Left ventricle myocardium inferior (tissue), 1 donor: Measurements from ENCODE around the gene P2RX7. TPM values are rescaled to one million over a fixed set of nuclear protein-coding genes. Genes with fewer than 3 reads are reported as not detected.

Experiments used
- DNase-seq: peaks from one replicate; pipeline ENCODE4 v3.0.0-alpha.2; 2020
- H3K27ac ChIP-seq: fragments of 200-600 bp; replicated peaks from 2 replicates; pipeline ENCODE4 v1.8.0; 2021
- H3K27me3 ChIP-seq: fragments of 200-600 bp; 2 replicates; pipeline ENCODE4 v1.8.0; 2021; ENCODE audit warnings: low read depth
- H3K36me3 ChIP-seq: fragments of 200-600 bp; 2 replicates; pipeline ENCODE4 v1.8.0; 2021
- H3K4me1 ChIP-seq: fragments of 200-600 bp; 2 replicates; pipeline ENCODE4 v1.8.0; 2021
- H3K4me3 ChIP-seq: fragments of 200-600 bp; 2 replicates; pipeline ENCODE4 v1.8.0; 2021; ENCODE audit warnings: mild to moderate bottlenecking, moderate library complexity
- H3K9me3 ChIP-seq: fragments of 200-600 bp; replicated peaks from 2 replicates; pipeline ENCODE4 v1.8.0; 2021
- CTCF ChIP-seq: fragments of 200-600 bp; IDR thresholded peaks from 2 replicates; pipeline ENCODE4 v1.8.0; 2021; ENCODE audit warnings: antibody characterized with exemption, mild to moderate bottlenecking, borderline replicate concordance
- intact Hi-C: fragments of 100-400 bp; cut with micrococcal nuclease; formaldehyde crosslinking; loops from one replicate; pipeline ENCODE4 v1.11.0; 2022
- total RNA-seq: library from RNA; stranded (reverse); fragmentation: NEBNext Ultra II Directional; extraction: Animal tissue kit (Norgen Biotek cat#: 25700); gene quantifications from one replicate; pipeline ENCODE4 v1.2.1, GENCODE V29; 2021
- donor health status: DM: no; HTN: yes; CAD: no; lungs with severe emphysema.

The P2RX7 gene
- total RNA-seq, 1 donor from 2014 or later = 1.6 TPM

GRCh38 chr12:121112496-121112895 is 20.2 kb upstream of the P2RX7 start:
- H3K4me1 ChIP-seq = no peaks in the 10 kb centered on the region
- intact Hi-C loops = no loop called here
- H3K27me3 ChIP-seq = no peaks in the 10 kb centered on the region
- DNase-seq = no peak
- H3K27ac ChIP-seq = no peak overlapping the region
- H3K36me3 ChIP-seq = no peaks in the 10 kb centered on the region
- H3K9me3 ChIP-seq = no peaks in the 10 kb centered on the region
- H3K4me3 ChIP-seq = no peak overlapping the region
- no peak for TF ChIP-seq CTCF

GRCh38 chr12:121113057-121113456 is 19.6 kb upstream of the P2RX7 start:
- DNase-seq = no peak
- H3K27me3 ChIP-seq = no peaks in the 10 kb centered on the region
- H3K27ac ChIP-seq = no peak overlapping the region
- intact Hi-C loops = no loop called here
- H3K9me3 ChIP-seq = no peaks in the 10 kb centered on the region
- no peaks in the 10 kb centered on the region for H3K4me1 ChIP-seq
- no peaks in the 10 kb centered on the region for H3K36me3 ChIP-seq
- TF ChIP-seq CTCF = no peak
- H3K4me3 ChIP-seq = no peak overlapping the region

- Histone ChIP-seq H3K4me3 (no peak overlapping the region), H3K4me1 (no peaks in the 10 kb centered on the region), H3K36me3 (no peaks in the 10 kb centered on the region), H3K27ac (no peak overlapping the region), H3K27me3 (no peaks in the 10 kb centered on the region), H3K9me3 (no peaks in the 10 kb centered on the region)
- no peak for TF ChIP-seq CTCF
- intact Hi-C loops = no loop called here
- no peak for DNase-seq
Observed at GRCh38 chr12:121114019-121114639, 18.5 kb upstream of the P2RX7 start.

GRCh38 chr12:121114806-121115205 is 17.9 kb upstream of the P2RX7 start:
- Histone ChIP-seq H3K4me3 (no peak overlapping the region), H3K4me1 (no peaks in the 10 kb centered on the region), H3K36me3 (no peaks in the 10 kb centered on the region), H3K27me3 (no peaks in the 10 kb centered on the region), H3K9me3 (no peaks in the 10 kb centered on the region), H3K27ac (no peak overlapping the region)
- DNase-seq = no peak
- no peak for TF ChIP-seq CTCF
- intact Hi-C loops = no loop called here

- Histone ChIP-seq H3K9me3 (no peaks in the 10 kb centered on the region), H3K36me3 (no peaks in the 10 kb centered on the region), H3K4me1 (no peaks in the 10 kb centered on the region), H3K4me3 (no peak overlapping the region), H3K27ac (no peak overlapping the region), H3K27me3 (no peaks in the 10 kb centered on the region)
- no peak for DNase-seq
- intact Hi-C loops = no loop called here
- TF ChIP-seq CTCF = no peak
Observed at GRCh38 chr12:121115530-121115929, 17.1 kb upstream of the P2RX7 start.
